ENCODE measurements around the gene CTBP2. TPM values are rescaled to one million over a fixed set of nuclear protein-coding genes. Genes with fewer than 3 reads are reported as not detected.

CTBP2 gene
- total RNA-seq, 1 experiment from 2014 or later: 212 TPM

DNA sequence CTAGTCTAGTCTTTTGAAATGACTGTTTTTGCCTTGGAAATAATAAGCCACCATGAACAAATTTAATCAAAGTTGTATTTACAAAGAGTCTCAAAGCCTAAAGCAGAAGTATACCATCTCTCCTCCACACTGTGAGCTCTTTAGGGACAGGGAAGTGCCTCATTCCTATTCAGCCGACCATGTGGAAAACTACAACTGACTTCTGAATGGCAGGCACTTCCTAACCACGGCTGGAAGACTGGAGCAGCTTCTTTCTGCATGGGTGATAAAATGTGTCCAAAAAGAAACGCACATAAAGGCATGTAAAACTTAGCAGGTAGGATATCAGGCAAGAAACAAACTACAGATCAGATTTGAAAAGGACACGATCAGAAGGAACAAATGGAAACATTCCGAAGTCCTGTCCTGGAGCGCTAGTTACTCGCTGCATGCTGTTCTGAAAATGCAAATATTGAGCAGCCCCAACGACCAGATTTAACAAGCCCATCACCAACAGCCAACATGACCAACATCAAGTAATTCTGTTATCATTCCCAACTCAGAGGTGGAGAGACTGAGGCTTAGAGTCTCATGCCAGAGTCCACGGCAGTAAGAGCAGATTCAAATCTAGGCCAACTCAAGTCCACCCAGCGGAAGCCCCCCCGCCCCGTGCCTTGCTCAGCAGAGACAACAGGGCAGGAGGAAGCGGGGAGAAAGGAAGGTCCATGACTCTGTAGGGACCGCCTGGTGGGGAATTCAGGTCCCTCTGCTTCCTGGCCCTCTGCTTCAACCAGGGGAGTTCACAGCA is 26.5 kb downstream of the CTBP2 start:
- H2BK120ac ChIP-seq (ENCODE audit: low read depth, low read length, poor library complexity, severe bottlenecking): no peak overlapping the region
- no peaks in the 10 kb centered on the region for H3K9me3 Mint-ChIP-seq
- H4K5ac ChIP-seq (ENCODE audit: insufficient read length, low read depth, low read length): no peak overlapping the region
- H3K4me3 Mint-ChIP-seq: peak overlapping the region in 1 of 2 experiments; percentile 33; a peak in 1 of 5 replicates
- no peaks in the 10 kb centered on the region for H3K27me3 ChIP-seq (ENCODE audit: insufficient read depth, low read length)
- H3K27ac Mint-ChIP-seq: peak overlapping the region; percentile 65 to 86 (median 65); a peak in 6 of 7 replicates
- no peak overlapping the region for H4K8ac ChIP-seq (replicated peaks; ENCODE audit: insufficient read length, low read depth, low read length)
- H3K79me2 ChIP-seq (ENCODE audit: insufficient read depth, low read length): peaks cover 92% of the 10 kb centered on the region
- H3K27me3 Mint-ChIP-seq (ENCODE audit: low read depth): no peaks in the 10 kb centered on the region; the same call in 1 of the 2 replicates
- no CpG with 5 or more reads among the region's 14 CpGs for WGBS (ENCODE audit: extremely low coverage, insufficient read length, low lambda C conversion rate)
- H3K9ac ChIP-seq (ENCODE audit: extremely low read depth, insufficient read length, low read length): no peak overlapping the region
- no peak overlapping the region for H2AFZ ChIP-seq (ENCODE audit: low read length)
- peaks cover 41% of the 10 kb centered on the region for H3K4me1 ChIP-seq (ENCODE audit: insufficient read depth, low read length)
- no peak overlapping the region for H3K18ac ChIP-seq (ENCODE audit: insufficient read length, low read depth, low read length)
- no peak overlapping the region for H2AK5ac ChIP-seq (ENCODE audit: insufficient read length, low read length)
- no peak overlapping the region for H3T11ph ChIP-seq (ENCODE audit: low read length)
- peaks cover 83 to 85% of the 10 kb centered on the region in 2 experiments for H3K4me1 Mint-ChIP-seq
- no peak overlapping the region for H3K4me2 ChIP-seq (ENCODE audit: insufficient read depth, insufficient read length, low read length)
- H2BK12ac ChIP-seq (ENCODE audit: insufficient read length, low read depth, low read length): no peak overlapping the region
- no peaks in the 10 kb centered on the region for H3K9me3 ChIP-seq (ENCODE audit: control insufficient read depth, low read depth, low read length)
- peaks cover 6% of the 10 kb centered on the region for H4K20me1 ChIP-seq (ENCODE audit: control insufficient read depth, insufficient read depth, insufficient read length)
- H2BK15ac ChIP-seq (ENCODE audit: low read depth, low read length): no peak overlapping the region
- no peak overlapping the region for H3K56ac ChIP-seq (ENCODE audit: insufficient read length, low read depth, low read length)
- H3K23me2 ChIP-seq (ENCODE audit: insufficient read length, low read depth, low read length, poor library complexity, severe bottlenecking): no peaks in the 10 kb centered on the region
- peaks cover 8% of the 10 kb centered on the region for H3K79me1 ChIP-seq (ENCODE audit: insufficient read depth, low read depth, low read length, poor library complexity, severe bottlenecking)
- H3K27ac ChIP-seq (ENCODE audit: insufficient read length, low read depth, low read length): no peak overlapping the region
- H2BK5ac ChIP-seq (ENCODE audit: insufficient read length, low read length): no peak overlapping the region
- TF ChIP-seq, protein P1, sequence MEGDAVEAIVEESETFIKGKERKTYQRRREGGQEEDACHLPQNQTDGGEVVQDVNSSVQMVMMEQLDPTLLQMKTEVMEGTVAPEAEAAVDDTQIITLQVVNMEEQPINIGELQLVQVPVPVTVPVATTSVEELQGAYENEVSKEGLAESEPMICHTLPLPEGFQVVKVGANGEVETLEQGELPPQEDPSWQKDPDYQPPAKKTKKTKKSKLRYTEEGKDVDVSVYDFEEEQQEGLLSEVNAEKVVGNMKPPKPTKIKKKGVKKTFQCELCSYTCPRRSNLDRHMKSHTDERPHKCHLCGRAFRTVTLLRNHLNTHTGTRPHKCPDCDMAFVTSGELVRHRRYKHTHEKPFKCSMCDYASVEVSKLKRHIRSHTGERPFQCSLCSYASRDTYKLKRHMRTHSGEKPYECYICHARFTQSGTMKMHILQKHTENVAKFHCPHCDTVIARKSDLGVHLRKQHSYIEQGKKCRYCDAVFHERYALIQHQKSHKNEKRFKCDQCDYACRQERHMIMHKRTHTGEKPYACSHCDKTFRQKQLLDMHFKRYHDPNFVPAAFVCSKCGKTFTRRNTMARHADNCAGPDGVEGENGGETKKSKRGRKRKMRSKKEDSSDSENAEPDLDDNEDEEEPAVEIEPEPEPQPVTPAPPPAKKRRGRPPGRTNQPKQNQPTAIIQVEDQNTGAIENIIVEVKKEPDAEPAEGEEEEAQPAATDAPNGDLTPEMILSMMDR (conservative IDR thresholded peaks at IDR 0.05): no peak
- no peak overlapping the region for H3K14ac ChIP-seq (ENCODE audit: insufficient read depth, low read length)
- no peak overlapping the region for H3K23ac ChIP-seq (ENCODE audit: insufficient read length, low read depth, low read length)
- no peak overlapping the region for H4K91ac ChIP-seq (ENCODE audit: insufficient read length, low read depth, low read length)
- no peak overlapping the region for H2BK20ac ChIP-seq (ENCODE audit: low read depth, low read length, poor library complexity, severe bottlenecking)
- DNase-seq: no peak
- H3K4ac ChIP-seq (ENCODE audit: low read depth, low read length): no peak overlapping the region
- peaks cover 62 to 83% (median 73%) of the 10 kb centered on the region in 3 experiments for H3K36me3 Mint-ChIP-seq (ENCODE audit: insufficient read depth in 1 of 3, low read depth in 3 of 3)
